A549 (cell line): Measurements from ENCODE around the gene PROX1. TPM values are rescaled to one million over a fixed set of nuclear protein-coding genes. Genes with fewer than 3 reads are reported as not detected.

ENCODE experiments used
- ATAC-seq, 2 experiments: fragments of 200-7000 bp in 1 of 2; fragments of >200 bp in 1 of 2; cut with Nextera tagmentation in 1 of 2; cut with Tn5 transposase in 1 of 2; 3 replicates each; pipeline versions ENCODE4 v1.8.0 to v1.9.1; 2018 to 2020; ENCODE audit warnings: mild to moderate bottlenecking in 1 of 2, moderate library complexity in 1 of 2
- CTCF ChIA-PET: fragments of 300-600 bp; sonication (Branson Sonifier 250); formaldehyde crosslinking; extraction: SDS; loops from one replicate; lab custom pipeline; 2021; ENCODE audit warnings: antibody characterized with exemption, inconsistent platforms; lab: Yijun Ruan, JAX
- POLR2A ChIA-PET: fragments of 350-600 bp; formaldehyde crosslinking; extraction: SDS; loops from one replicate; lab custom pipeline; 2021; ENCODE audit warnings: antibody characterized with exemption, inconsistent platforms; lab: Yijun Ruan, JAX
- DNase-seq, 2 experiments: peaks; one replicate each; pipeline versions ENCODE4 v3.0.0 to v3.0.0-alpha.2; 2011 to 2016; ENCODE audit warnings: low read depth in 1 of 2, low spot score in 1 of 2
- FAIRE-seq: peaks from 2 replicates; lab custom pipeline; 2011; peaks lifted over from hg19 to GRCh38; lab: Jason Lieb, UNC
- H3K27ac ChIP-seq, 2 experiments: fragments of >200 bp; sonication (Bioruptor Twin); formaldehyde crosslinking; 3 replicates each; pipeline ENCODE4 v1.5.1; 2016 to 2017
- H3K4me1 ChIP-seq: fragments of >200 bp; sonication (Bioruptor Twin); formaldehyde crosslinking; 3 replicates; pipeline ENCODE4 v1.6.1; 2016
- H3K4me2 ChIP-seq: fragments of >200 bp; sonication (Bioruptor Twin); formaldehyde crosslinking; 3 replicates; pipeline ENCODE4 v1.6.1; 2016
- H3K4me3 ChIP-seq: fragments of >200 bp; sonication (Bioruptor Twin); formaldehyde crosslinking; 3 replicates; pipeline ENCODE4 v1.5.1; 2016
- H3K9me3 ChIP-seq: fragments of >200 bp; sonication (Bioruptor Twin); formaldehyde crosslinking; 3 replicates; pipeline ENCODE4 v1.6.1; 2016
- ATOH8 ChIP-seq: fragments of 250-450 bp; sonication (Bioruptor Pico); IDR thresholded peaks from 2 replicates; pipeline ENCODE4 v1.5.0; 2020; ENCODE audit warnings: low read depth, mild to moderate bottlenecking, moderate library complexity
- CEBPB ChIP-seq, 2 experiments: fragments of >200 bp in 1 of 2; sonication (Bioruptor Twin) in 1 of 2; formaldehyde crosslinking in 1 of 2; IDR thresholded peaks; 2 replicates each; pipeline ENCODE4 v1.6.1; 2012 to 2016
- CHD4 ChIP-seq: fragments of 200-600 bp; sonication (generic); IDR thresholded peaks from 2 replicates; pipeline ENCODE4 v1.6.1; 2016; ENCODE audit warnings: antibody characterized with exemption, mild to moderate bottlenecking, borderline replicate concordance
- E2F6 ChIP-seq: IDR thresholded peaks from 2 replicates; pipeline ENCODE4 v1.6.1; 2012; ENCODE audit warnings: low read depth, borderline replicate concordance
- HES2 ChIP-seq: fragments of >200 bp; sonication (Bioruptor Twin); formaldehyde crosslinking; IDR thresholded peaks from 2 replicates; pipeline ENCODE4 v1.6.1; 2016
- HEYL ChIP-seq: fragments of 250-450 bp; sonication (Bioruptor Pico); IDR thresholded peaks from 2 replicates; pipeline ENCODE4 v1.8.0; 2021; ENCODE audit warnings: mild to moderate bottlenecking, moderate library complexity
- HMGXB4 ChIP-seq: fragments of 250-450 bp; sonication (Bioruptor Pico); IDR thresholded peaks from 2 replicates; pipeline ENCODE4 v1.5.0; 2021; ENCODE audit warnings: mild to moderate bottlenecking, moderate library complexity, borderline replicate concordance
- HOXB13 ChIP-seq: fragments of 250-450 bp; sonication (Bioruptor Pico); IDR thresholded peaks from 2 replicates; pipeline ENCODE4 v1.5.0; 2020; ENCODE audit warnings: low read depth, mild to moderate bottlenecking, moderate library complexity
- JUN ChIP-seq, 2 experiments: fragments of >200 bp; sonication (Bioruptor Twin); formaldehyde crosslinking; IDR thresholded peaks; 2 replicates in 1 of 2; 3 replicates in 1 of 2; pipeline ENCODE4 v1.6.1; 2016 to 2017
- KDM1A ChIP-seq: fragments of 200-600 bp; sonication (generic); IDR thresholded peaks from 2 replicates; pipeline ENCODE4 v1.6.1; 2016; ENCODE audit warnings: low read depth, mild to moderate bottlenecking
- KDM5A ChIP-seq: fragments of 200-600 bp; sonication (generic); IDR thresholded peaks from 2 replicates; pipeline ENCODE4 v1.6.1; 2016; ENCODE audit warnings: antibody characterized with exemption, mild to moderate bottlenecking
- MYC ChIP-seq: IDR thresholded peaks from 2 replicates; pipeline ENCODE4 v1.6.1; 2012; ENCODE audit warnings: mild to moderate bottlenecking, inconsistent platforms, low read length, improper control_type of control experiment, borderline replicate concordance
- POLR2AphosphoS2 ChIP-seq: conservative IDR thresholded peaks from 2 replicates; pipeline ENCODE4 v1.6.1; 2012; ENCODE audit warnings: low read length, improper control_type of control experiment, inconsistent platforms
- RAD21 ChIP-seq, 2 experiments: fragments of >200 bp in 1 of 2; sonication (Bioruptor Twin) in 1 of 2; formaldehyde crosslinking in 1 of 2; IDR thresholded peaks in 1 of 2; conservative IDR thresholded peaks in 1 of 2; 2 replicates in 1 of 2; 3 replicates in 1 of 2; pipeline ENCODE4 v1.6.1; 2012 to 2018; ENCODE audit warnings: inconsistent platforms in 1 of 2
- RCOR1 ChIP-seq: fragments of 150-350 bp; IDR thresholded peaks from 2 replicates; pipeline ENCODE4 v1.6.1; 2014; ENCODE audit warnings: antibody characterized with exemption, low read length, low read depth
- REST ChIP-seq: fragments of 200-600 bp; sonication (generic); IDR thresholded peaks from 2 replicates; pipeline ENCODE4 v1.6.1; 2016; ENCODE audit warnings: antibody characterized with exemption, mild to moderate bottlenecking, moderate library complexity
- RFX5 ChIP-seq: fragments of 450-650 bp; IDR thresholded peaks from 2 replicates; pipeline ENCODE4 v1.7.1; 2014; ENCODE audit warnings: antibody characterized with exemption, mild to moderate bottlenecking, moderate library complexity
- SMC3 ChIP-seq: fragments of >200 bp; sonication (Bioruptor Twin); formaldehyde crosslinking; IDR thresholded peaks from 3 replicates; pipeline ENCODE4 v1.6.1; 2018; ENCODE audit warnings: inconsistent platforms
- ZC3H11A ChIP-seq: fragments of 450-650 bp; IDR thresholded peaks from 2 replicates; pipeline ENCODE4 v1.6.1; 2014; ENCODE audit warnings: antibody characterized with exemption, mild to moderate bottlenecking
- ZSCAN20 ChIP-seq: fragments of 250-450 bp; sonication (Bioruptor Pico); IDR thresholded peaks from 2 replicates; pipeline ENCODE4 v1.8.0; 2022; ENCODE audit warnings: mild to moderate bottlenecking, moderate library complexity
- WGBS: methylation state at CpG from one replicate; pipeline ENCODE4 v1.1.6; 2017; ENCODE audit errors: missing lambda C conversion rate; 5-methylcytosine and 5-hydroxymethylcytosine counted together
- polyA plus RNA-seq, 4 experiments: library from polyadenylated mRNA; depleted of rRNA in 3 of 4; stranded (reverse); fragments of >200 nt; fragmentation: RNase III in 1 of 4; extraction: RNeasy Plus Mini Kit Qiagen cat#74134 plus additional on column Dnase treatment in 1 of 4; gene quantifications; 2 replicates in 3 of 4; 3 replicates in 1 of 4; pipeline ENCODE4 v1.2.3, GENCODE V29; 2011 to 2017

PROX1 gene
- polyA plus RNA-seq, 2 of the 4 experiments (the other 2 are of a cell fraction): 0.01 to 0.06 TPM

- TF ChIP-seq KDM1A: no peak
- no peak for TF ChIP-seq CEBPB (IDR thresholded peaks at IDR 0.05)
- TF ChIP-seq MYC: no peak
These were observed 78.4 kb downstream of the PROX1 start (continued) for GRCh38 chr1:214066190-214066589.

GRCh38 chr1:214066936-214067335, 79.2 kb downstream of the PROX1 start:
- DNase-seq: no peak
- Histone ChIP-seq H3K4me3 (no peak overlapping the region), H3K4me1 (no peaks in the 10 kb centered on the region), H3K4me2 (no peak overlapping the region), H3K27ac (no peak overlapping the region), H3K9me3 (no peaks in the 10 kb centered on the region)
- ChIA-PET POLR2A (no interaction called here), CTCF (no interaction called here)
- WGBS: 20% methylated on average over 3 of the region's 3 CpGs
- ATAC-seq: no peak
- FAIRE-seq: no peak
- TF ChIP-seq CHD4 (no peak), SMC3 (no peak), HEYL (no peak), HMGXB4 (CRISPR knock-in tag) (no peak), E2F6 (no peak), ATOH8 (CRISPR knock-in tag) (no peak), HES2 (no peak), RFX5 (no peak), POLR2AphosphoS2 (no peak), RCOR1 (no peak), HOXB13 (CRISPR knock-in tag) (no peak)

GRCh38 chr1:214067397-214067796, 79.6 kb downstream of the PROX1 start:
- FAIRE-seq (no peak), ATAC-seq (no peak), DNase-seq (no peak)
- ChIA-PET CTCF (no interaction called here), POLR2A (no interaction called here)
- Histone ChIP-seq H3K4me2 (no peak overlapping the region), H3K9me3 (no peaks in the 10 kb centered on the region), H3K27ac (no peak overlapping the region), H3K4me1 (no peaks in the 10 kb centered on the region), H3K4me3 (no peak overlapping the region)
- TF ChIP-seq JUN (IDR thresholded peaks at IDR 0.05) (no peak), RAD21 (conservative IDR thresholded peaks at IDR 0.05 in 1 of 2, IDR thresholded peaks at IDR 0.05 in 1 of 2) (no peak), POLR2AphosphoS2 (no peak), ZSCAN20 (no peak)
- 23% methylated on average over 7 of the region's 7 CpGs for WGBS

- no peak overlapping the region for H3K4me3 ChIP-seq
- no peaks in the 10 kb centered on the region for H3K9me3 ChIP-seq
- ChIA-PET CTCF (no interaction called here), POLR2A (no interaction called here)
- H3K4me1 ChIP-seq: no peaks in the 10 kb centered on the region
- FAIRE-seq: no peak
- no peak overlapping the region for H3K4me2 ChIP-seq
- DNase-seq: no peak
- WGBS: 43% methylated on average over 11 of the region's 11 CpGs
- no peak overlapping the region for H3K27ac ChIP-seq
- ATAC-seq: no peak
- TF ChIP-seq ZC3H11A: no peak
- TF ChIP-seq ZSCAN20: no peak
- no peak for TF ChIP-seq HOXB13 (CRISPR knock-in tag)
- no peak for TF ChIP-seq ATOH8 (CRISPR knock-in tag)
- no peak for TF ChIP-seq REST
- no peak for TF ChIP-seq KDM5A
- TF ChIP-seq E2F6: no peak
- no peak for TF ChIP-seq CEBPB (IDR thresholded peaks at IDR 0.05)
These were observed 80.3 kb downstream of the PROX1 start for GRCh38 chr1:214067853-214068703.
